HL-60/S4 (cell line): Measurements from ENCODE around the gene GPR173.

Experiments used
- in situ Hi-C: fragments of 300-500 bp; cut with MboI; formaldehyde crosslinking; loops from 2 replicates; pipeline ENCODE4 v1.14.3; 2022; ENCODE audit warnings: low sequenced_read_pairs

Gene GPR173

GRCh38 chrX:53071064-53071463 lies 22.5 kb downstream of the GPR173 start:
- in situ Hi-C loops: no loop called here

GRCh38 chrX:53071604-53072417 lies 23.2 kb downstream of the GPR173 start:
- in situ Hi-C loops: no loop called here

GRCh38 chrX:53072418-53073114 lies 24.0 kb downstream of the GPR173 start:
- in situ Hi-C loops: no loop called here

GRCh38 chrX:53073115-53073586 lies 24.6 kb downstream of the GPR173 start:
- in situ Hi-C loops: no loop called here

- in situ Hi-C loops: no loop called here
Observed at GRCh38 chrX:53075011-53075410, 26.4 kb downstream of the GPR173 start.

GRCh38 chrX:53076671-53077070 lies 28.1 kb downstream of the GPR173 start:
- in situ Hi-C loops: no loop called here

- in situ Hi-C loops: no loop called here
Observed at GRCh38 chrX:53077207-53078197, 28.9 kb downstream of the GPR173 start.

- in situ Hi-C loops: no loop called here
Observed at GRCh38 chrX:53078943-53079342, 30.4 kb downstream of the GPR173 start.

- in situ Hi-C loops: no loop called here
Observed at GRCh38 chrX:53080628-53081580, 32.3 kb downstream of the GPR173 start.

- in situ Hi-C loops: no loop called here
Observed at GRCh38 chrX:53081925-53082772, 33.6 kb downstream of the GPR173 start, which contains the start of gene TSPYL2. TSS of gene TSPYL2 (plus strand) at chrX:53082367. CDS start at chrX:53082499, 132 bp downstream.

GRCh38 chrX:53082773-53083616 lies 34.4 kb downstream of the GPR173 start:
- in situ Hi-C loops: no loop called here

- in situ Hi-C loops: no loop called here
Observed at GRCh38 chrX:53084043-53084570, 35.5 kb downstream of the GPR173 start.

GRCh38 chrX:53084863-53085262 lies 36.3 kb downstream of the GPR173 start:
- in situ Hi-C loops: no loop called here

GRCh38 chrX:53085661-53086229 lies 37.2 kb downstream of the GPR173 start:
- in situ Hi-C loops: no loop called here

- in situ Hi-C loops: no loop called here
Observed at GRCh38 chrX:53086464-53086863, 37.9 kb downstream of the GPR173 start.

- in situ Hi-C loops: no loop called here
Observed at GRCh38 chrX:53087388-53087831, 38.8 kb downstream of the GPR173 start.
